Endothelial cell of umbilical vein (primary cell): ENCODE data around the gene RIPPLY1. TPM values are rescaled to one million over a fixed set of nuclear protein-coding genes. Genes with fewer than 3 reads are reported as not detected.

Source experiments
- BruUV-seq: library from RNA; stranded (reverse); fragments of 400-500 nt; replicated peaks from 2 replicates; lab custom pipeline; 2021; lab: Mats Ljungman, UMichigan
- CTCF ChIA-PET: fragments of 300-600, 350-600 bp; sonication (Branson Sonifier 250); formaldehyde crosslinking; loops from one replicate; lab custom pipeline; 2021; ENCODE audit warnings: antibody characterized with exemption, inconsistent platforms; lab: Charles Lee
- POLR2A ChIA-PET: fragments of 300-600, 350-600 bp; sonication (Branson Sonifier 250); formaldehyde crosslinking; loops from one replicate; lab custom pipeline; 2021; ENCODE audit warnings: antibody characterized with exemption, inconsistent platforms; lab: Charles Lee
- DNase-seq: peaks from one replicate; pipeline ENCODE4 v3.0.0-alpha.2; 2011; ENCODE audit warnings: low read depth, low spot score
- FAIRE-seq: peaks from 2 replicates; lab custom pipeline; 2011; peaks lifted over from hg19 to GRCh38; lab: Jason Lieb, UNC
- H2AFZ ChIP-seq: 2 replicates; pipeline ENCODE4 v1.6.0; 2012; ENCODE audit warnings: low read depth, low read length, control low read depth, inconsistent platforms
- H3K27ac ChIP-seq: 2 replicates; pipeline ENCODE4 v1.5.1; 2011; ENCODE audit warnings: low read depth, mild to moderate bottlenecking, control low read depth, low read length, moderate library complexity; ENCODE audit not compliant: insufficient read depth
- H3K27me3 ChIP-seq, 2 experiments: 2 replicates each; pipeline versions ENCODE4 v1.6.0 to v1.6.1; 2011; ENCODE audit warnings: low read length in 2 of 2, mixed read lengths in 1 of 2; ENCODE audit not compliant: control insufficient read depth in 2 of 2, insufficient read depth in 2 of 2
- H3K36me3 ChIP-seq, 2 experiments: 2 replicates in 1 of 2; 3 replicates in 1 of 2; pipeline ENCODE4 v1.5.1; 2011; ENCODE audit warnings: low read length in 2 of 2, mild to moderate bottlenecking in 1 of 2, moderate library complexity in 1 of 2; ENCODE audit not compliant: control insufficient read depth in 2 of 2, insufficient read depth in 2 of 2; ENCODE audit errors: extremely low read depth in 1 of 2
- H3K4me1 ChIP-seq: 3 replicates; pipeline ENCODE4 v1.5.1; 2011; ENCODE audit warnings: mild to moderate bottlenecking, low read length; ENCODE audit not compliant: control insufficient read depth, insufficient read depth; ENCODE audit errors: extremely low read depth
- H3K4me2 ChIP-seq: 2 replicates; pipeline ENCODE4 v1.6.1; 2011; ENCODE audit warnings: low read length, control low read depth, mixed read lengths; ENCODE audit not compliant: insufficient read depth
- H3K4me3 ChIP-seq, 3 experiments: fragments of 200-600 bp in 1 of 3; sonication (generic), shearing (Covaris generic) in 1 of 3; replicated peaks in 1 of 3; 2 replicates each; pipeline ENCODE4 v1.5.1; 2011 to 2016; ENCODE audit warnings: control low read depth in 3 of 3, low read length in 3 of 3, mild to moderate bottlenecking in 2 of 3, inconsistent platforms in 1 of 3, low read depth in 1 of 3, moderate library complexity in 1 of 3; ENCODE audit not compliant: insufficient read depth in 1 of 3
- H3K79me2 ChIP-seq: 2 replicates; pipeline ENCODE4 v1.6.0; 2012; ENCODE audit warnings: low read length, inconsistent platforms; ENCODE audit not compliant: control insufficient read depth, insufficient read depth
- H3K9ac ChIP-seq: replicated peaks from 2 replicates; pipeline ENCODE3; 2011; ENCODE audit warnings: low read length, control low read depth; ENCODE audit not compliant: insufficient read depth; ENCODE audit errors: extremely low read depth
- H3K9me1 ChIP-seq: replicated peaks from 3 replicates; pipeline ENCODE4 v1.6.0; 2011; ENCODE audit warnings: mild to moderate bottlenecking, low read length; ENCODE audit not compliant: control insufficient read depth, insufficient read depth; ENCODE audit errors: extremely low read depth
- H3K9me3 ChIP-seq: replicated peaks from 2 replicates; pipeline ENCODE4 v1.5.1; 2012; ENCODE audit warnings: low read length, inconsistent platforms; ENCODE audit not compliant: control insufficient read depth, insufficient read depth
- H4K20me1 ChIP-seq: replicated peaks from 2 replicates; pipeline ENCODE3; 2011; ENCODE audit warnings: mild to moderate bottlenecking, low read length; ENCODE audit not compliant: control insufficient read depth, insufficient read depth; ENCODE audit errors: extremely low read depth
- CTCF ChIP-seq, 2 donors: IDR thresholded peaks; 1 replicate in 1 of 2; 2 replicates in 1 of 2; pipeline ENCODE4 v1.5.1; 2011; ENCODE audit warnings: low read length in 2 of 2, mild to moderate bottlenecking in 2 of 2, moderate library complexity in 2 of 2, control low read depth in 1 of 2, inconsistent platforms in 1 of 2, low read depth in 1 of 2; ENCODE audit not compliant: insufficient read depth in 1 of 2; ENCODE audit errors: extremely low read depth in 1 of 2
- EZH2 ChIP-seq: IDR thresholded peaks from 2 replicates; pipeline ENCODE4 v1.6.1; 2012; ENCODE audit warnings: borderline replicate concordance, low read depth, mild to moderate bottlenecking, moderate library complexity, low read length, inconsistent platforms; ENCODE audit not compliant: severe bottlenecking
- FOS ChIP-seq: IDR thresholded peaks from 2 replicates; pipeline ENCODE4 v1.6.1; 2011; ENCODE audit warnings: mild to moderate bottlenecking, low read length, moderate library complexity, borderline replicate concordance; ENCODE audit not compliant: insufficient read depth
- GATA2 ChIP-seq: IDR thresholded peaks from 2 replicates; pipeline ENCODE4 v1.7.0; 2011; ENCODE audit warnings: low read depth, mild to moderate bottlenecking, moderate library complexity, mixed read lengths, low read length; ENCODE audit not compliant: insufficient read length, insufficient read depth
- JUN ChIP-seq: IDR thresholded peaks from 2 replicates; pipeline ENCODE4 v1.6.1; 2011; ENCODE audit warnings: borderline replicate concordance, low read depth; ENCODE audit not compliant: insufficient read length, insufficient read depth
- MAX ChIP-seq: IDR thresholded peaks from 2 replicates; pipeline ENCODE4 v1.6.1; 2011; ENCODE audit not compliant: insufficient read depth, insufficient read length
- MYC ChIP-seq: IDR thresholded peaks from one replicate; pipeline ENCODE4 v1.6.1; 2011; ENCODE audit warnings: mild to moderate bottlenecking, low read depth, low read length
- POLR2A ChIP-seq: IDR thresholded peaks from 2 replicates; pipeline ENCODE4 v1.6.1; 2012; ENCODE audit warnings: low read depth, mild to moderate bottlenecking, control low read depth, low read length
- POLR2AphosphoS5 ChIP-seq: IDR thresholded peaks from 2 replicates; pipeline ENCODE4 v1.6.1; 2012; ENCODE audit warnings: low read depth, mild to moderate bottlenecking, control low read depth, low read length, moderate library complexity; ENCODE audit not compliant: insufficient read depth
- dilution Hi-C: fragments of 300-500 bp; cut with MboI; formaldehyde crosslinking; loops from one replicate; pipeline ENCODE4 v1.15.0; 2019; ENCODE audit warnings: low sequenced_read_pairs; ENCODE audit not compliant: extremely low pct_ligation_motif_present
- intact Hi-C: fragments of 100-400 bp; cut with micrococcal nuclease; formaldehyde crosslinking; loops from one replicate; pipeline ENCODE4 v1.10.0; 2022
- polyA plus RNA-seq, 4 experiments: library from polyadenylated mRNA; depleted of rRNA in 3 of 4; stranded (reverse) in 3 of 4; unstranded in 1 of 4; fragments of >200 nt; gene quantifications; 2 replicates each; pipeline versions ENCODE4 v1.2.1 to v1.2.3, GENCODE V29; 2011 to 2012; ENCODE audit warnings: missing spikeins in 1 of 4
- total RNA-seq: library from RNA; stranded (reverse); gene quantifications from 2 replicates; pipeline ENCODE4 v1.2.3, GENCODE V29; 2021

RIPPLY1 gene
- total and polyA plus RNA-seq, 2 donors (not counting 3 experiments of a cell fraction or from before 2014, with no cell fraction given): not detected

- H3K4me2 ChIP-seq: no peak overlapping the region
- no peaks in the 10 kb centered on the region for H3K9me1 ChIP-seq
- POLR2A ChIA-PET: no interaction called here
- H4K20me1 ChIP-seq: no peaks in the 10 kb centered on the region
- no peaks in the 10 kb centered on the region for H3K9me3 ChIP-seq
- H3K27ac ChIP-seq: no peak overlapping the region
- H3K79me2 ChIP-seq: no peaks in the 10 kb centered on the region
- CTCF ChIA-PET: interaction anchor here (1.4 to 7.7 kb wide), 2 partner anchors 8 to 57 kb away, joined by 5 to 85 read pairs; no protein-coding TSS in a partner anchor
- FAIRE-seq: no peak
- DNase-seq: no peak
- TF ChIP-seq POLR2A (no peak), MYC (no peak), GATA2 (no peak), JUN (no peak), FOS (no peak), MAX (no peak), EZH2 (no peak), CTCF (IDR thresholded peaks at IDR 0.05; ENCODE audit: extremely low read depth in 1 of 2, insufficient read depth in 1 of 2, low read depth in 1 of 2, low read length in 2 of 2) (no peak), POLR2AphosphoS5 (no peak)
- intact Hi-C loops: no loop called here
- H2AFZ ChIP-seq: no peak overlapping the region
- no peak overlapping the region for H3K9ac ChIP-seq
- H3K4me1 ChIP-seq: no peaks in the 10 kb centered on the region
- BruUV-seq: no TSS peak
- H3K4me3 ChIP-seq: no peak overlapping the region
- no peaks in the 10 kb centered on the region for H3K27me3 ChIP-seq
- H3K36me3 ChIP-seq: no peaks in the 10 kb centered on the region
- dilution Hi-C loops: no loop called here
These were observed 457 bp downstream of the RIPPLY1 start for GRCh38 chrX:106902684-106903083.
